Parathyroid adenoma (tissue), 2 donors: ENCODE measurements around the gene SIM1.

Experiments used
- H2AFZ ChIP-seq: fragments of 300-600 bp; sonication (generic); one replicate; pipeline ENCODE4 v1.7.0; 2017; ENCODE audit warnings: antibody characterized with exemption, mild to moderate bottlenecking
- H3K27ac ChIP-seq: fragments of 300-600 bp; sonication (generic); one replicate; pipeline ENCODE4 v1.7.0; 2017
- H3K27me3 ChIP-seq: fragments of 300-600 bp; sonication (generic); one replicate; pipeline ENCODE4 v1.7.0; 2017; ENCODE audit warnings: low read length; ENCODE audit not compliant: control insufficient read depth, insufficient read depth
- H3K36me3 ChIP-seq: fragments of 300-600 bp; sonication (generic); one replicate; pipeline ENCODE4 v1.7.0; 2017; ENCODE audit warnings: low read length; ENCODE audit not compliant: control insufficient read depth, insufficient read depth
- H3K4me1 ChIP-seq: fragments of 300-600 bp; sonication (generic); one replicate; pipeline ENCODE4 v1.7.0; 2017; ENCODE audit warnings: control low read depth
- H3K4me2 ChIP-seq: fragments of 300-600 bp; sonication (generic); one replicate; pipeline ENCODE4 v1.7.0; 2017; ENCODE audit warnings: low read length
- H3K4me3 ChIP-seq: fragments of 300-600 bp; sonication (generic); one replicate; pipeline ENCODE4 v1.7.0; 2017; ENCODE audit warnings: low read depth, low read length
- H3K79me2 ChIP-seq: fragments of 300-600 bp; sonication (generic); one replicate; pipeline ENCODE4 v1.7.0; 2017; ENCODE audit warnings: control low read depth
- H3K9ac ChIP-seq: fragments of 300-600 bp; sonication (generic); one replicate; pipeline ENCODE4 v1.7.0; 2017; ENCODE audit warnings: mild to moderate bottlenecking
- H3K9me3 ChIP-seq: fragments of 300-600 bp; sonication (generic); one replicate; pipeline ENCODE4 v1.7.0; 2017; ENCODE audit warnings: low read length; ENCODE audit not compliant: control insufficient read depth
- TF ChIP-seq, protein P1 (sequence below): fragments of 300-600 bp; sonication (generic); IDR thresholded peaks from one replicate; pipeline ENCODE4 v1.7.0; 2017; ENCODE audit warnings: antibody characterized with exemption, mild to moderate bottlenecking
- donor health status: primary hyperparathyroidism.

SIM1 gene

GRCh38 chr6:100472674-100473073, 8.0 kb upstream of the SIM1 start:
- Histone ChIP-seq H3K79me2 (no peaks in the 10 kb centered on the region), H2AFZ (no peak overlapping the region), H3K9ac (no peak overlapping the region), H3K4me1 (no peaks in the 10 kb centered on the region), H3K4me2 (no peak overlapping the region), H3K4me3 (no peak overlapping the region), H3K9me3 (no peaks in the 10 kb centered on the region), H3K27ac (no peak overlapping the region), H3K36me3 (no peaks in the 10 kb centered on the region), H3K27me3 (peaks cover 3% of the 10 kb centered on the region)
- TF ChIP-seq, protein P1, sequence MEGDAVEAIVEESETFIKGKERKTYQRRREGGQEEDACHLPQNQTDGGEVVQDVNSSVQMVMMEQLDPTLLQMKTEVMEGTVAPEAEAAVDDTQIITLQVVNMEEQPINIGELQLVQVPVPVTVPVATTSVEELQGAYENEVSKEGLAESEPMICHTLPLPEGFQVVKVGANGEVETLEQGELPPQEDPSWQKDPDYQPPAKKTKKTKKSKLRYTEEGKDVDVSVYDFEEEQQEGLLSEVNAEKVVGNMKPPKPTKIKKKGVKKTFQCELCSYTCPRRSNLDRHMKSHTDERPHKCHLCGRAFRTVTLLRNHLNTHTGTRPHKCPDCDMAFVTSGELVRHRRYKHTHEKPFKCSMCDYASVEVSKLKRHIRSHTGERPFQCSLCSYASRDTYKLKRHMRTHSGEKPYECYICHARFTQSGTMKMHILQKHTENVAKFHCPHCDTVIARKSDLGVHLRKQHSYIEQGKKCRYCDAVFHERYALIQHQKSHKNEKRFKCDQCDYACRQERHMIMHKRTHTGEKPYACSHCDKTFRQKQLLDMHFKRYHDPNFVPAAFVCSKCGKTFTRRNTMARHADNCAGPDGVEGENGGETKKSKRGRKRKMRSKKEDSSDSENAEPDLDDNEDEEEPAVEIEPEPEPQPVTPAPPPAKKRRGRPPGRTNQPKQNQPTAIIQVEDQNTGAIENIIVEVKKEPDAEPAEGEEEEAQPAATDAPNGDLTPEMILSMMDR = no peak

DNA sequence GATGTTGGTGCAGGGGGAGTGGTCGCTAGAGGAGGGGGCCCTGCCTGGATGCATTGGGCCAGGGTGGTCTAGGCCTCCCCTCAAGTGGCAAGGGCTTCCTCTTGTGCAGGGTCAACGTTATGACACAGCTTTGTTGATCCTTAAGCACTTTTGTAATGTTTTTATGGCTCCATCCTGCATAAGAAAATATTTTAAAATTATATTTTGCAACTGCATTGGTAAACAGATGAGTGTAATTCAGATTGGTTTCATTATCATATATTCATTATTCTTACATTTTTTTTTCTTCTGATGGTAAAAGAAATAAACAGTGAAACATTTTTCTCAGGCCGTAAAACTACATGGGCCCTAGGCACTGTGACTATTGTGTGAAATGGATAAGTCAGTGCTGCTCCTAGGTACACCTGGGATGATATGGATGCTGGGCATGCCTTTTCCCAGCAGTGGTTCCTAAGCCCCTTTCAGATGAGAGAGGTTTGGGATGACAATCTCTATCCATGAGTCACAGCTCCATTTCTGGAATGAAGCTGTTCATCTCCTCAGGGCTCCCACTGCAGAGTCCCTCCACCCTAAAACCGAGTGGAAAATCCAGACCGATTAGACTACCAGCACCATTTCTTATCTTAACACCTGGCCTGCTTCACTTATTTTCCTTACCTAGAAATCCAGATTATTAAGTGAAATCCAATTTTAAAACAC, 5.8 kb upstream of the SIM1 start:
- no peaks in the 10 kb centered on the region for H3K36me3 ChIP-seq
- no peak overlapping the region for H3K9ac ChIP-seq
- no peaks in the 10 kb centered on the region for H3K4me1 ChIP-seq
- no peak overlapping the region for H3K4me3 ChIP-seq
- TF ChIP-seq, protein P1 = no peak
- H3K79me2 ChIP-seq = no peaks in the 10 kb centered on the region
- no peaks in the 10 kb centered on the region for H3K9me3 ChIP-seq
- no peak overlapping the region for H3K27ac ChIP-seq
- peaks cover 10% of the 10 kb centered on the region for H3K27me3 ChIP-seq
- no peak overlapping the region for H3K4me2 ChIP-seq
- no peak overlapping the region for H2AFZ ChIP-seq

DNA sequence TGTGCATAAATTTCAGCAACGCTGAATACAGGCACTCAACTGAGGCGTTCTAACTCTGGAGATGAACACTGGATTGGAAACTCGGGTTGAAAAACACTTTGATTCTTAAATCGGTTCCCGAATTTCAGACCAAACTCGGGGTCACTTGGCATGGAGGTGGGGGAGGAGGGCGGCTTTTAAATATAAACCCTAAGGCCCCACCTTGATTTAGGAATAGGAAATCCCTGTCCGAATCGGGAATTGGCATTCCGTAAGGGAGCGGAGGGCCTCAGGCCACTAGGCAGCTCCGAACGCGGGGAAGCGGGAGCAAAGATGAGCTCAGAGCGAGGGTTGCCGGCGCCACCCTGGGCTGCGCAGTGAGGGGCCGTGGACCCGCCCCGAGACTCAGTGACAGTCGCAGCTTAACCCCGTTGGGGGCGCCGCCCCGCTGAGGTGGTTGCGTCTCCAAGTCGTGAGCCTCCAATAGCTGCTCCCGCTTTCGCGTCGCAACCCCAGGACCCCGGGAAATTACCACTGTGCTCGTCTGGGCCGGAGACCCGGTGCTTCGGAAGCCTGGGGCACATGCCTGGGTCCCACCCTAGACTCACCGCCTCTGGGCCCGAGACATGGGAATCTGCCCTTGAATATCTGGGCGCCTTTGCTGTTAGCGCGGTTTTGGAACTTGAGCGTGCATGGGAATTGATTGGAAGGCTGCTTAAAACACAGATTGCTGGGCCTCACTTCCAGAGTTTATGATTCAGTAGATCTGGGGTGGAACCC, 4.6 kb upstream of the SIM1 start:
- Histone ChIP-seq H3K9ac (no peak overlapping the region), H3K27me3 (peaks cover 13% of the 10 kb centered on the region), H3K79me2 (no peaks in the 10 kb centered on the region), H2AFZ (no peak overlapping the region), H3K4me2 (no peak overlapping the region), H3K9me3 (no peaks in the 10 kb centered on the region), H3K4me3 (no peak overlapping the region), H3K4me1 (no peaks in the 10 kb centered on the region), H3K27ac (no peak overlapping the region), H3K36me3 (no peaks in the 10 kb centered on the region)
- TF ChIP-seq, protein P1 = no peak

DNA sequence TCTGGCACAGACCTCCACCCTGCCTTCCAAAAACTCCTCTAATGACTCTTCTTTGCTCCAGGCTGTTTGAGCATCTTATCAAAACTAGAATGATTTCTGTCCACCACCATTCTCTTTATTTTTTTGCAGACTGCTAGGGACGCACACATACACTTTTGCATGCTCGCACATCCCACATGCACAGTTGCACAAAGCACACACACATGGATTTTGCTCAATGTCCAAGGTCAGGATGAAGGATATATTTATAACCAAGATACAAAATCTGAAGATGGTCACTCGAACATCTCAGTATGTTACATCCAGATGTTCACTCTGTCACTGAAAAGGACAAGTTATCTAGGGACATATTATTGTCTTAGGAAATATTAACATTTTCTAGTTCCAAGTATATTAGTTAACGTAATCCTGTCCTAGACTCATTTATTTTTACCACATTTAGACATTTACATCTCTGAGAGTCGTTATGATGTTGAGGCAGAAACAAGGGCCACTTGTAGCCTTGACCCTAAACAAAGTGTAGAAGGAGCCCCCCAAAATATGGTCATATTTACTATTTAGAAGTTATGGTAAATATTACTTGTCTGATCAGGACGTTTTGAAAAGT, 3.4 kb upstream of the SIM1 start:
- H3K27me3 ChIP-seq = peaks cover 23% of the 10 kb centered on the region
- TF ChIP-seq, protein P1 = no peak

More for the DNA sequence above, 3.4 kb upstream of the SIM1 start:
- Histone ChIP-seq H3K4me3 (no peak overlapping the region), H3K27ac (no peak overlapping the region), H3K9me3 (no peaks in the 10 kb centered on the region), H3K4me2 (no peak overlapping the region), H3K36me3 (no peaks in the 10 kb centered on the region), H3K9ac (no peak overlapping the region), H2AFZ (no peak overlapping the region), H3K79me2 (no peaks in the 10 kb centered on the region), H3K4me1 (no peaks in the 10 kb centered on the region)
